GM12873 (cell line): ENCODE measurements around the gene MXRA7.

Source experiments
- TF ChIP-seq, protein P1 (sequence below): IDR thresholded peaks from 2 replicates; pipeline ENCODE4 v1.5.1; 2012; ENCODE audit warnings: low read depth, mild to moderate bottlenecking, moderate library complexity, low read length, control low read depth; ENCODE audit not compliant: insufficient read depth; ENCODE audit errors: missing control alignments

The MXRA7 gene

DNA sequence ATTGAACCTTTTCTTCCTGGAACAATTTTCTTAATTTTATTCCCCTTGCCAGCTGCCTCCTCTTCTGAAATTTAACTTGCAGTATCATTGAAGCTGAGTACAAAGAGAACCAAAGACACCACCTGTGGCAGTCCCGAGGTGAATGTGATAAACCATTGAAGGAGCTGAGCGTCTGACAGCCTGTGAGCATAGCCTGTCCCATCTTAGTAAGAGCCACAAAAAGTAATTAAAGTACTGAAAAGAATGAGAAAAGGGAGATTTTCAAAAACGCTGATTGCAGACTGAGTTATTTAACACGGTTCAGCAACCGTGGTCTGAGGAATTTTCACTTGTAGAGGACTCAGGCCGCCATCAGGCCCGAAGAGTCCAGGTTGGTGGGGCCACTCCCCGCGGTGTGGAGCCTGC, 40.0 kb downstream of the MXRA7 start:
- TF ChIP-seq, protein P1, sequence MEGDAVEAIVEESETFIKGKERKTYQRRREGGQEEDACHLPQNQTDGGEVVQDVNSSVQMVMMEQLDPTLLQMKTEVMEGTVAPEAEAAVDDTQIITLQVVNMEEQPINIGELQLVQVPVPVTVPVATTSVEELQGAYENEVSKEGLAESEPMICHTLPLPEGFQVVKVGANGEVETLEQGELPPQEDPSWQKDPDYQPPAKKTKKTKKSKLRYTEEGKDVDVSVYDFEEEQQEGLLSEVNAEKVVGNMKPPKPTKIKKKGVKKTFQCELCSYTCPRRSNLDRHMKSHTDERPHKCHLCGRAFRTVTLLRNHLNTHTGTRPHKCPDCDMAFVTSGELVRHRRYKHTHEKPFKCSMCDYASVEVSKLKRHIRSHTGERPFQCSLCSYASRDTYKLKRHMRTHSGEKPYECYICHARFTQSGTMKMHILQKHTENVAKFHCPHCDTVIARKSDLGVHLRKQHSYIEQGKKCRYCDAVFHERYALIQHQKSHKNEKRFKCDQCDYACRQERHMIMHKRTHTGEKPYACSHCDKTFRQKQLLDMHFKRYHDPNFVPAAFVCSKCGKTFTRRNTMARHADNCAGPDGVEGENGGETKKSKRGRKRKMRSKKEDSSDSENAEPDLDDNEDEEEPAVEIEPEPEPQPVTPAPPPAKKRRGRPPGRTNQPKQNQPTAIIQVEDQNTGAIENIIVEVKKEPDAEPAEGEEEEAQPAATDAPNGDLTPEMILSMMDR: no peak

DNA sequence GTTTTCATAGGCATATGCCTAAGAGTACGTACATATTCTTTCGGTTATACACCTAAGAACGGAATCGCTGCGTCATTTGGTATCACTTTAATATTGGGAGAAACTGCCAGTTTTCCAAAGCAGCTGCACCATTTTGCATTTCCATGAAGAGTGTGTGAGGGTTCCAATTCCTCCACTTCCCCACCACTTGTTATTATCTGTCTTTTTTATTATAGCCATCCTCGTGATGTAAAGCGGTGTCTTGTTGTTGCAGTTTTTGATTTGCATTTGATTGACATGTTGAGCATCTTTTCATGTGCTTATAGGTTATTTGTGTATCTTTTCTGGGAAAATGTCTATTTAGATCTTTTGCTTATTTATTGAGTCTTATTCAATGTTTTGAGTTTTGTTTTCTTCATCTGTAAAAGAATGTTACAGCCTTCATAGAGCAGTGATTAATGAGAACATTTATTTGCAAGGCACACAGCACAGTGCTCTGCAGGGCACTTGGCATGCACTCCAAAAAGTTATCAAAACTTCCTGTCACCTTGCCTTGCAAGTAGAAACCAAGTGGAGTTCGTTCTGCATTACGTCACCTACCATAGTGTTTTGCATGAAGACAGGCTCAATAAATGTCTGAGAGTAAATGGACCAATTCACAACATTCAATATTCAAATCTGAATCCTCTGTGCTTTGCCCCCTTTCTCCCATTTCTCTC, 40.6 kb downstream of the MXRA7 start:
- TF ChIP-seq, protein P1: no peak

DNA sequence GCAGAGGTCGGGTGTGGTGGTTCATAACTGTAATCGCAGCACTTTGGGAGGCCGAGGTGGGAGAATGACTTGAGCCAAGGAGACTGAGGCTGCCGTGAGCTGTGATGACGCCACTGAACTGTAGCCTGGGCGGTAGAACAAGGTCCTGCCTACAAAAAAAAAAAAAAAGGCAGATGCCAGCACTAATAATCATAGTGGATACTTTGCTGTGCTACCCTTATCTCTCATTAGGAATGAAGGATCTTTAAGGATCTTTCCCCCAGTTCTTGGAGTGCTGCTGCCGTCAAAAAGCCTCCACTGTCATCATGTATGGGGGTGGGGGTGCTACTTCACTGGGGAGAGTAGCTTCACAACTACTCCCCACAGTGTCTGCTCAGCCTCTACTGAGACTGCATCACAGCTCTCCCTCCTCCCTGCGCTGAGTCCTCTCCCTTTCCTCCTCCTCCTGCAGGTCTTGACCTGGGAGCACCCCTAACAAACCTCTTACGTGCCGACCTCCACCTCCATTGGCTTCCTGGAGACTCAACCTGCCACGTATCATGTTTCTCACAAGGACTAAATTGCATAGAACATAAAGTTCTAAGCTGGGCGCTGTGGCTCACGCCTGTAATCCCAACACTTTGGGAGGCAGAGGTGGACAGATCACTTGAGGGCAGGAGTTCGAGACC, 42.8 kb downstream of the MXRA7 start:
- TF ChIP-seq, protein P1: no peak

DNA sequence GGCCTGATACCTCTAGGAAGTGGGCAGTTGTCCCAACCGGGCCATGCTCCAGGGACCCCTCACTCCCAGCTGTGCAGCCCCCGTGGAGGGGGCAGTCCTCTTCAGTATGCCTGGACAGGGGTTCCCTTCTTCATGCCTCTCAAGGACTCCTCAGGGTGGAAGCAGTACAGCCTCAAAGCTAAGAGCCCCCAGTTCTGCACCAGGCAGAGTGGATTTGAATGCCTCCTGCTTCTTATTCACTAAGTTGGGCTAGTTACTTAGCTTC, 43.3 kb downstream of the MXRA7 start:
- TF ChIP-seq, protein P1: no peak

DNA sequence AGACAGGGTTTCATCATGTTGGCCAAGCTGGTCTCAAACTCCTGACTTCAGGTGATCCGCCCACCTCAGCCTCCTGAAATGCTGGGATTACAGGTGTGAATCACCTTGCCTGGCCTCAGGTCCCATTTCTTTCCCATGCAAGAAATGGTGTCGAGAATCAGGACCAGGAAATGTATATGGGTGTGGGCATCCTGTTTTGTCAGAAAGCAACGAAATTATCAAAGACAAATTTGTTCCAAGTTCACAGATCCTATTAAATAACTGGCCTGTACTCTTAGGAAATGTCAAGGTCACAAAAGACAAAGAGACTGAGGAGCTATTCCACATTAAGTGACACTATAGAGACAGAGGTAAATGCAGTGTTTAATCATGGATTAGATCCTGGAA, 50.1 kb downstream of the MXRA7 start:
- TF ChIP-seq, protein P1: no peak

DNA sequence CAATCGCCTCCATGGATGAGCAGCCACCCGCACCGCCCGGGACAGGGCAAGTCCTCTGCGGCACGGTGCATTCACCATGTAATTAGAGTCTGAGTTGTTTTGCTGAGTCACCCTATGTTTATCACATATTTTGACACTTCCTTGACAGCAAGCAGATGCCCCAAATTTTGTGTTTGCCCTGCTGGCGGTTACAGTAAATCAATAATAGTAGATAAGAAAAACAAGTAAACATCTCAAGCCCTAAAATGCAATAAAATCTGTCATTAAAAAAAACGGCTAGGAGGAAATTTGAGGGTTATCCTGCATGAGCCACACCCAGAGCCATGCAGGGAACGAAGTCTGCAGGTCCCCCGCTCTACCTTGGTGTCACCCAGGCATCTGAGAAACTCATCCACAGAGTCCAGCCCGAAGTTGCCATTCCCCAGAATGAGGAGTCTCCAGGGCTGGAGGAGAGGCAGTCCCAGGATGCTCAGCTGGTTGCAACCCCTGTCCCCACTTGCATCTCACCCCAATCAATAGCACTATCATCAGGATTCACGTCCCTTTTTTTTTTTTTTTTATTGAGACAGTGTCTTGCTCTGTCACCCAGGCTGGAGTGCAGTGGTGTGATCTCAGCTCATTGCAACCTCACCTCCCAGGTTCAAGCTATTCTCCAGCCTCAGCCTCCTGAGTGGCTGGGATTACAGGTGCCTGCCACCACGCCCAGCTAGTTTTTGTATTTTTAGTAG, 50.7 kb downstream of the MXRA7 start:
- TF ChIP-seq, protein P1: no peak

DNA sequence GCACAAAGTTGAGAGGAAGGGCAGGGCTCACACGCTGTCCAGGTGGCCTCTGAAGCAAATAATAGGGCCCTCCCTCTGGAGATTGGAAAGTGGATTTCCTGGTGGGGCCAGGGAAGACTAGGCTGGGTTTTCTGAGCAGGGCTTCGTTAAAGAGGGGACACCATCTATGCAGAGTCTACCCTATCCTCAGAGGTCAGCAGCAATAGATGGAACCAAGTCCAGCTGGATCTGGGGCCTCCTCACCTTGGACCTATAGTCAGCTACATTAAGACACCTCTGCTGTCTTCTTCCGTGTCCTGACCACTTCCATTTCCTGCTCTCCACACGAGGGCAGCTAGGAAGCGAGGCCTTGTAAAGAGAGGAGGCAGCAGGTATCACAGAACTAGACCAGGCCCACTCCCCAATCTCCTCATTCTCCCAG, 52.5 kb downstream of the MXRA7 start:
- TF ChIP-seq, protein P1: no peak
